ENCODE results near the gene SKAP1. TPM values are rescaled to one million over a fixed set of nuclear protein-coding genes. Genes with fewer than 3 reads are reported as not detected.
A peak's percentile ranks its signal among the peaks of the same experiment; 100 is the strongest.

The SKAP1 gene
- total RNA-seq, 1 donor from 2014 or later = 51.9 TPM

DNA sequence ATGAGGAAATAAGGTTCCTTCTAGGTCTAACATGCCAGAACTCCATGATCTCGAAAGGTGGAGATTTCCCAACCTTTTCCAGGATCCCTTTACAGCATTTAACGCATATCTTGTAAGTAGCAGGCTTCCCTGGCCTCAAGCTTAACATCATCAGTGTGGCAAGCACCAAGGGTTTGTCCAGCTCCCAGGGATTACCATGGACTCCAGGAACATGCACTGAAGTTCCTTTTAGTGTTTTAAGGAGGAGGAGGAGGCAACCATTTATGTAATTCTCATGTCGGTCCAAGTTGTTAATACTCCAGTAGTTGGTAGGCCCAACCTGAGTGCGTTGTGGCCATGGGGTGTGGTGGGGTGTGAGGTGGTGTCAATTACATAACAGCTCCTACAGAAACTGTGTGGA, 11.8 kb upstream of the SKAP1 start:
- Mint-ChIP-seq H3K4me3 (peak overlapping the region; percentile 59), H3K36me3 (ENCODE audit: low read depth) (peaks cover 12% of the 10 kb centered on the region), H3K4me1 (ENCODE audit: low read depth) (peaks cover 86% of the 10 kb centered on the region), H3K27ac (peak overlapping the region; percentile 93), H3K27me3 (ENCODE audit: insufficient read depth) (no peaks in the 10 kb centered on the region), H3K9me3 (peaks cover 9% of the 10 kb centered on the region)
- DNase-seq (ENCODE audit: low spot score) = no peak
- intact Hi-C loops (cut with micrococcal nuclease) = loop anchor here (1.0 to 5.0 kb wide), 2 partner anchors 15 to 40 kb away; no protein-coding TSS in a partner anchor

- Mint-ChIP-seq H3K27me3 (ENCODE audit: insufficient read depth) (no peaks in the 10 kb centered on the region), H3K36me3 (ENCODE audit: low read depth) (peaks cover 17% of the 10 kb centered on the region), H3K9me3 (peaks cover 9% of the 10 kb centered on the region), H3K4me3 (peak overlapping the region; percentile 59), H3K4me1 (ENCODE audit: low read depth) (peaks cover 88% of the 10 kb centered on the region), H3K27ac (peak overlapping the region; percentile 93)
- DNase-seq (ENCODE audit: low spot score) = peak; percentile 42
- intact Hi-C loops (cut with micrococcal nuclease) = loop anchor here (1.0 to 5.0 kb wide), 2 partner anchors 14 to 41 kb away; no protein-coding TSS in a partner anchor
These were observed 11.3 kb upstream of the SKAP1 start for GRCh38 chr17:48441231-48441711.

- peaks cover 9% of the 10 kb centered on the region for H3K9me3 Mint-ChIP-seq
- peaks cover 17% of the 10 kb centered on the region for H3K36me3 Mint-ChIP-seq (ENCODE audit: low read depth)
- H3K27ac Mint-ChIP-seq = peak overlapping the region; percentile 93
- no peaks in the 10 kb centered on the region for H3K27me3 Mint-ChIP-seq (ENCODE audit: insufficient read depth)
- DNase-seq (ENCODE audit: low spot score) = no peak
- intact Hi-C loops (cut with micrococcal nuclease) = loop anchor here (1.0 to 5.0 kb wide), 4 partner anchors 13 to 42 kb away; no protein-coding TSS in a partner anchor
- peak overlapping the region; percentile 59 for H3K4me3 Mint-ChIP-seq
- peaks cover 85% of the 10 kb centered on the region for H3K4me1 Mint-ChIP-seq (ENCODE audit: low read depth)
These were observed 10.7 kb upstream of the SKAP1 start for GRCh38 chr17:48440669-48441068.

DNA sequence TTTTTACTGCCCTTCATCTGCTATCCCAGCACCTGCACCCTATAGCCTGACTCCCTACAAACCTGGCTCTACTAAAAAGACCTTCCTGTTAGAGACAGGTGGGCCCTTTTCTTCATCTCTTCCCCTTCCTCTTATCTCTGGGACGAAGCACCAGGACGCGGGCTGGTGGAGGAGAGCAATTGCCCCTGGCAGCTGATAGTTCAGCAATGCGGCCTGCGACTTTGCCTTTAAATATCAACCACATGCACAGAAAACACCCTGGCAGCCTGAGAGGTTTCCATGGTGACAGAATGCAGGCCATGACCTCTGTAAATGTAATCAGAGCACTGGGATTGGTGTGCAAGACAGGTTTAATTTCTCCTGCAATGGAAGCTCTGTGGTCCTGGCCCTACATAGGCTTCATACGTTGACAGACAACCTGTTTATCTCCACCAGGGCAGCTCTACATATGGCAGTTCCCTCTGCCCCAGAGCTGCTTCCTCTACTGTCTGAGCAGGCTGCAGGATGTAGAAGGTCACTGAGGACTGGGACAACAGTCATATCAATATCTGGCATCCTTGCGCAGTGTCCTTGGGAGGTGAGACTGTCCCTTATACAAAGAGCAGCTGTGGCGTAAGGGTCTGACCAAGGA, 10.0 kb upstream of the SKAP1 start:
- Mint-ChIP-seq H3K27me3 (ENCODE audit: insufficient read depth) (no peaks in the 10 kb centered on the region), H3K4me1 (ENCODE audit: low read depth) (peaks cover 83% of the 10 kb centered on the region)
- intact Hi-C loops (cut with micrococcal nuclease) = loop anchor here (1.0 to 5.0 kb wide), 3 partner anchors 17 to 42 kb away; no protein-coding TSS in a partner anchor

GRCh38 chr17:48439110-48439850, 9.3 kb upstream of the SKAP1 start:
- Mint-ChIP-seq H3K27ac (peak overlapping the region; percentile 93), H3K9me3 (peaks cover 9% of the 10 kb centered on the region), H3K4me3 (peak overlapping the region; percentile 16), H3K4me1 (ENCODE audit: low read depth) (peaks cover 76% of the 10 kb centered on the region), H3K36me3 (ENCODE audit: low read depth) (peaks cover 15% of the 10 kb centered on the region), H3K27me3 (ENCODE audit: insufficient read depth) (no peaks in the 10 kb centered on the region)
- DNase-seq (ENCODE audit: low spot score) = no peak
- intact Hi-C loops (cut with micrococcal nuclease) = no loop called here

More for the DNA sequence above, 10.0 kb upstream of the SKAP1 start:
- H3K27ac Mint-ChIP-seq = peak overlapping the region; percentile 93
- peaks cover 9% of the 10 kb centered on the region for H3K9me3 Mint-ChIP-seq
- DNase-seq (ENCODE audit: low spot score) = no peak
- peak overlapping the region; percentile 59 for H3K4me3 Mint-ChIP-seq
- H3K36me3 Mint-ChIP-seq (ENCODE audit: low read depth) = peaks cover 17% of the 10 kb centered on the region

DNA sequence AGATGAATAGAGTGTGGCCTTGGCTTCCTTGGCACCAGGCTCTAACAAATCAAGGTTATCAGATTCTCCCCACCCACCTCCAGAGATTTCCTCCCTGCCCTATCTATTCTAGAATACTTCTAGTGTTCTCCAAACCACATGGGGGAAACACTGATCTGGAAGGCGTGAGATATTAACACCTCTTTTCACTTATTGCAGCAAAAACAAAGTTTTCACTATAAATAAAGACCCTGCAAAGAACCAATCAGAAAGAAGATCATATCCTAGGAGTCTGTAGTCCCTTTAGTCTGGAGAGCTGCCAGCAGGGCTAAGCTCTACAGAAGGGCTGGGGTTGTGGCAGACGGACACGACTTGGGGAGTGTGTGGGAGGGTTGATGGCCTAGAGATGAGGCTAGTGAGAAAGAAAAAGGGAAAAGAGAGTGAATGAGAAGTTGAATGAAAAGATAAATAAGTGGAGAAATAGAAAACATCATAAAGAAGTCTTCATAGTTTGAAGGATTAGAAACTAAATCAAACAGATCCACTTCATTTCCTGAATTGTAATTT, 8.6 kb upstream of the SKAP1 start:
- Mint-ChIP-seq H3K27me3 (ENCODE audit: insufficient read depth) (no peaks in the 10 kb centered on the region), H3K36me3 (ENCODE audit: low read depth) (peaks cover 15% of the 10 kb centered on the region), H3K9me3 (peaks cover 9% of the 10 kb centered on the region), H3K27ac (peak overlapping the region; percentile 67), H3K4me1 (ENCODE audit: low read depth) (peaks cover 72% of the 10 kb centered on the region), H3K4me3 (no peak overlapping the region)
- DNase-seq (ENCODE audit: low spot score) = no peak
- intact Hi-C loops (cut with micrococcal nuclease) = no loop called here

DNA sequence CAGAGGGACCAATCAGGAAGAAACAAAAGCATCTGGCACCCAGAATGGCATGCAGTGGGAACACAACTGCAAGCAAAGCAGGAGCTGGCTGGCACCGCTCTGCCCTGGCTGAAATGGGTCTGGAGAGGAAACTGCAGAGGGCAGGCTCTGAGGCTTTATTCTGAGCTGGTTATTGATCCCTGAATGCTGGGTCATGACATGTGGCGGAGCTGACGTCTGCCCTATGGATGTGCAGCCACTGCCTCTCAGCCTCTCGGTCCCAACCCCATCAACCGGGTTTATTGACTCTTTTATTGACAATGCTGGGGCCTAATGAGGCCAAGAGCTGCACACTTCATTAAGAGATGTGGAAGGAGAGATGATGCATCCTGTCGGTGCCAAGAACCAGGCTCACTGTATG, 3.9 kb upstream of the SKAP1 start:
- Mint-ChIP-seq H3K4me1 (ENCODE audit: low read depth) (peaks cover 62% of the 10 kb centered on the region), H3K4me3 (no peak overlapping the region), H3K27ac (no peak overlapping the region), H3K36me3 (ENCODE audit: low read depth) (peaks cover 19% of the 10 kb centered on the region), H3K9me3 (no peaks in the 10 kb centered on the region), H3K27me3 (ENCODE audit: insufficient read depth) (peaks cover 1% of the 10 kb centered on the region)
- DNase-seq (ENCODE audit: low spot score) = no peak
- intact Hi-C loops (cut with micrococcal nuclease) = no loop called here

- DNase-seq (ENCODE audit: low spot score) = no peak
- Mint-ChIP-seq H3K4me3 (no peak overlapping the region), H3K9me3 (no peaks in the 10 kb centered on the region), H3K27ac (no peak overlapping the region), H3K36me3 (ENCODE audit: low read depth) (peaks cover 19% of the 10 kb centered on the region), H3K4me1 (ENCODE audit: low read depth) (peaks cover 62% of the 10 kb centered on the region), H3K27me3 (ENCODE audit: insufficient read depth) (peaks cover 1% of the 10 kb centered on the region)
- intact Hi-C loops (cut with micrococcal nuclease) = no loop called here
These were observed 3.1 kb upstream of the SKAP1 start for GRCh38 chr17:48432820-48433775.

DNA sequence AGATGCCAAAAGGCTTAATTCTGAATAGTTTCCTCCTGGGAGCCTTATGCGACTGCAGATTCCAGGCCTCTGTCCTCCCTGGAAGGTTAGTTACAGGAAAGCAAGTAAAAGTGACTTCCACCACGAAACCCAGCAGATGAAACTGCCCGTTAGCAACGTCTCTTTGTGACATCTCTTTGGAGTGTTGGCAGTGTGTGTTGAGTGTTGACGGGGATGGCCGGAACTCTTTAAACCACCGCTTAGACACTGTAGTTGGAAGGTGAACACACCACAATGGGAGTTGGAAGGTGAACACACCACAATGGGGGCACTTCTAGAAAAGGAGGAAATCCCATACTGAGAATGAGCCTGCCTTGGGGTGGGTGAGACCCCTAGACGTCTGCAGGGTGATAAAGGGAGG, 858 bp downstream of the SKAP1 start:
- H3K27me3 Mint-ChIP-seq (ENCODE audit: insufficient read depth) = peaks cover 1% of the 10 kb centered on the region
- no peak for DNase-seq (ENCODE audit: low spot score)
- H3K27ac Mint-ChIP-seq = peak overlapping the region; percentile 99
- peaks cover 15% of the 10 kb centered on the region for H3K36me3 Mint-ChIP-seq (ENCODE audit: low read depth)
- intact Hi-C loops (cut with micrococcal nuclease) = loop anchor here (1.0 to 10.0 kb wide), 5 partner anchors 16 to 766 kb away; no protein-coding TSS in a partner anchor
- peaks cover 72% of the 10 kb centered on the region for H3K4me1 Mint-ChIP-seq (ENCODE audit: low read depth)
- H3K4me3 Mint-ChIP-seq = peak overlapping the region; percentile 98
- H3K9me3 Mint-ChIP-seq = no peaks in the 10 kb centered on the region

DNA sequence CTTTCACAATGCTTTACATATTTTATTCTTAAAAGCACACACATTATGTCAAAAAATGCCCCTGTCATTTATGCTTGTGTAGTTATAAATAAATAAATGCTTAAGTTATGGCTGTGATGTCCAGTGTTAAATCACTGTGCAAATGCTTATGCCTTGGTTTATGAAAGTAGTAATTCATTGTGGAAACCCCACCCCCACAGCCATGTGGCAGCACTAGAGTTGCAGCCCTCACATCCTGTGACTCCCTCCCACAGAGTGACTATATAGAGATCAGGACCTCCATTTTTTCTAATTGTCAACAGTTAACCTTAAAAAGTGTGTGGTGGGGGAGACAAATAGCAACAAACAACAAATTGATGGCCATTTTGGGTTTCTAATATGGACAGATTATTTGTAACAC, 2.4 kb downstream of the SKAP1 start:
- H3K36me3 Mint-ChIP-seq (ENCODE audit: low read depth) = peaks cover 15% of the 10 kb centered on the region
- H3K27me3 Mint-ChIP-seq (ENCODE audit: insufficient read depth) = peaks cover 1% of the 10 kb centered on the region
- intact Hi-C loops (cut with micrococcal nuclease) = loop anchor here (1.0 to 10.0 kb wide), 3 partner anchors 14 to 767 kb away; no protein-coding TSS in a partner anchor
- peak overlapping the region; percentile 98 for H3K4me3 Mint-ChIP-seq
- peak; percentile 61 for DNase-seq (ENCODE audit: low spot score)
- H3K27ac Mint-ChIP-seq = peak overlapping the region; percentile 99
- H3K9me3 Mint-ChIP-seq = no peaks in the 10 kb centered on the region
- peaks cover 70% of the 10 kb centered on the region for H3K4me1 Mint-ChIP-seq (ENCODE audit: low read depth)

- Mint-ChIP-seq H3K4me3 (peak overlapping the region; percentile 74), H3K27ac (peak overlapping the region; percentile 99), H3K36me3 (ENCODE audit: low read depth) (peaks cover 15% of the 10 kb centered on the region), H3K4me1 (ENCODE audit: low read depth) (peaks cover 72% of the 10 kb centered on the region), H3K9me3 (no peaks in the 10 kb centered on the region), H3K27me3 (ENCODE audit: insufficient read depth) (peaks cover 1% of the 10 kb centered on the region)
- intact Hi-C loops (cut with micrococcal nuclease) = loop anchor here (1.0 to 10.0 kb wide), 3 partner anchors 14 to 768 kb away; no protein-coding TSS in a partner anchor
- no peak for DNase-seq (ENCODE audit: low spot score)
These were observed 3.1 kb downstream of the SKAP1 start for GRCh38 chr17:48426761-48427500.
